ENCODE results near the gene DRC1. TPM values are rescaled to one million over a fixed set of nuclear protein-coding genes. Genes with fewer than 3 reads are reported as not detected.
"Not testable (repeated sequence)": the region's sequence is repeated elsewhere in the genome, so short reads cannot be mapped to it uniquely, and the experiment has no call there.

The DRC1 gene
- polyA plus RNA-seq, 1 donor from 2014 or later, result 0.16 TPM

DNA sequence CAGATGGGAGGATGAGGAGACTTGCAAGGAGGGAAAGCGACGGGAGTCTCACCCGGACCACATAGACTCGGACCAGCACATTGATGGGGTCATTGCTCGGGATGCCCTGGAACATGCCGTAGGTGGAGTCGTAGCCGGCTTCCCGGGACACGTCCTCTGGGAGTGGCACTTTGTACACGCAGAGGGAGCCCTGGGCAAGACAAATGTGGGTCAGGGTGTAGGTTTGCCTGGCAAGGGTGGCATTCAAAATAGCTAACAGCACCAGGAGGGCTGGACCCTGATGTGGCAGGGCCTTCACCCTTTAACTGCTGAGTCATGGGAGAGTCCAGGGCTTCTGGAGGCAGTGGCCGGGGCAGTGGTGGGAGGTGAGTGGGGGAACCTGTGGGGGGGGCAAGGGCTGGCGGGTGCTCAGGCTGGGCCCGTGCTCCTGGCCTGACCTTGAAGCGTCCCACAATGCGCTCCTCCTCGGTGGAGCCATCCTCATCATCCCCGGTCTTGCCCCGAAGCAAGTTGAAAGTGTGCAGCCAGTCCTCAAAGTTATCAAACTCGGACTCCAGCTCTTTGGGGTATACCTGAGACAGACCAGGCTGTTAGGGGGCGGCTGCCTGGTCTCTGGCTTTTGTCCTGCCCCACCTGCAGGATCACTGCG is 65.1 kb downstream of the DRC1 start:
- no peak overlapping the region for H3K27ac ChIP-seq (ENCODE audit: low read length)

DNA sequence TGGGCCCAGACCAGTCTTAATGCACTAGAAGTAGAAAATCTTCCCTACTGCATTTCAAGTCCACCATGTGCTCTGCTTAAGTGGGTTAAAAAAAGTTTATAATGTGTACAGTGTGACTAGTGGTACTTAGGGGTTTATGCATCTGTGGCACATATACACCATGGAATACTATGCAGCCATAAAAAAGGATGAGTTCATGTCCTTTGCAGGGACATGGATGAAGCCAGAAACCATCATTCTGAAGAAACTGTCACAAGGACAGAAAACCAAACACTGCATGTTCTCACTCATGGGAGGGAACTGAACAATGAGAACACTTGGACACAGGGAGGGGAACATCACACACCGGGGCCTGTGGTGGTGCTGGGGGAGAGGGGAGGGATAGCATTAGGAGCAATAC is 66.8 kb downstream of the DRC1 start:
- H3K9me3 ChIP-seq (ENCODE audit: low read length); H2AFZ ChIP-seq (ENCODE audit: low read depth, low read length); H3F3A ChIP-seq (ENCODE audit: insufficient read depth, low read length, poor library complexity, severe bottlenecking); H3K4me2 ChIP-seq (ENCODE audit: low read length); H3K36me3 ChIP-seq (ENCODE audit: insufficient read depth, low read length); H3K4me3 ChIP-seq (ENCODE audit: low read length); H4K20me1 ChIP-seq (ENCODE audit: insufficient read depth); H3K9ac ChIP-seq (ENCODE audit: low read length); H3K79me2 ChIP-seq (replicated peaks; ENCODE audit: insufficient read depth, low read length); H3K27me3 ChIP-seq (ENCODE audit: insufficient read depth, low read depth, low read length); H3K27ac ChIP-seq (ENCODE audit: low read length); H3K9me2 ChIP-seq (ENCODE audit: insufficient read depth, low read length): not testable (repeated sequence)

More for the DNA sequence above, 65.1 kb downstream of the DRC1 start:
- Histone ChIP-seq H3K9me2 (ENCODE audit: insufficient read depth, low read length) (no peaks in the 10 kb centered on the region), H3F3A (ENCODE audit: insufficient read depth, low read length, poor library complexity, severe bottlenecking) (no peaks in the 10 kb centered on the region), H3K9me3 (ENCODE audit: low read length) (no peaks in the 10 kb centered on the region), H3K27me3 (ENCODE audit: insufficient read depth, low read depth, low read length) (no peaks in the 10 kb centered on the region), H3K36me3 (ENCODE audit: insufficient read depth, low read length) (no peaks in the 10 kb centered on the region), H3K79me2 (replicated peaks; ENCODE audit: insufficient read depth, low read length) (no peaks in the 10 kb centered on the region), H4K20me1 (ENCODE audit: insufficient read depth) (no peaks in the 10 kb centered on the region), H3K4me3 (ENCODE audit: low read length) (no peak overlapping the region), H2AFZ (ENCODE audit: low read depth, low read length) (no peak overlapping the region), H3K9ac (ENCODE audit: low read length) (no peak overlapping the region), H3K4me2 (ENCODE audit: low read length) (no peak overlapping the region)
- TF ChIP-seq RAD21 (conservative IDR thresholded peaks at IDR 0.05) (no peak), SMC3 (conservative IDR thresholded peaks at IDR 0.05; ENCODE audit: poor library complexity) (no peak), MXI1 (conservative IDR thresholded peaks at IDR 0.05; ENCODE audit: poor library complexity, severe bottlenecking) (no peak), POLR2AphosphoS5 (IDR thresholded peaks at IDR 0.05) (no peak), EP300 (conservative IDR thresholded peaks at IDR 0.05; ENCODE audit: poor library complexity, severe bottlenecking) (no peak), TAF1 (IDR thresholded peaks at IDR 0.05; ENCODE audit: low read depth) (no peak), EZH2 (IDR thresholded peaks at IDR 0.05; ENCODE audit: borderline replicate concordance, insufficient read depth, low read length, poor library complexity, severe bottlenecking) (no peak)
- TF ChIP-seq, protein P1, sequence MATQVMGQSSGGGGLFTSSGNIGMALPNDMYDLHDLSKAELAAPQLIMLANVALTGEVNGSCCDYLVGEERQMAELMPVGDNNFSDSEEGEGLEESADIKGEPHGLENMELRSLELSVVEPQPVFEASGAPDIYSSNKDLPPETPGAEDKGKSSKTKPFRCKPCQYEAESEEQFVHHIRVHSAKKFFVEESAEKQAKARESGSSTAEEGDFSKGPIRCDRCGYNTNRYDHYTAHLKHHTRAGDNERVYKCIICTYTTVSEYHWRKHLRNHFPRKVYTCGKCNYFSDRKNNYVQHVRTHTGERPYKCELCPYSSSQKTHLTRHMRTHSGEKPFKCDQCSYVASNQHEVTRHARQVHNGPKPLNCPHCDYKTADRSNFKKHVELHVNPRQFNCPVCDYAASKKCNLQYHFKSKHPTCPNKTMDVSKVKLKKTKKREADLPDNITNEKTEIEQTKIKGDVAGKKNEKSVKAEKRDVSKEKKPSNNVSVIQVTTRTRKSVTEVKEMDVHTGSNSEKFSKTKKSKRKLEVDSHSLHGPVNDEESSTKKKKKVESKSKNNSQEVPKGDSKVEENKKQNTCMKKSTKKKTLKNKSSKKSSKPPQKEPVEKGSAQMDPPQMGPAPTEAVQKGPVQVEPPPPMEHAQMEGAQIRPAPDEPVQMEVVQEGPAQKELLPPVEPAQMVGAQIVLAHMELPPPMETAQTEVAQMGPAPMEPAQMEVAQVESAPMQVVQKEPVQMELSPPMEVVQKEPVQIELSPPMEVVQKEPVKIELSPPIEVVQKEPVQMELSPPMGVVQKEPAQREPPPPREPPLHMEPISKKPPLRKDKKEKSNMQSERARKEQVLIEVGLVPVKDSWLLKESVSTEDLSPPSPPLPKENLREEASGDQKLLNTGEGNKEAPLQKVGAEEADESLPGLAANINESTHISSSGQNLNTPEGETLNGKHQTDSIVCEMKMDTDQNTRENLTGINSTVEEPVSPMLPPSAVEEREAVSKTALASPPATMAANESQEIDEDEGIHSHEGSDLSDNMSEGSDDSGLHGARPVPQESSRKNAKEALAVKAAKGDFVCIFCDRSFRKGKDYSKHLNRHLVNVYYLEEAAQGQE (IDR thresholded peaks at IDR 0.05; ENCODE audit: borderline replicate concordance), result no peak
- TF ChIP-seq, protein P2, sequence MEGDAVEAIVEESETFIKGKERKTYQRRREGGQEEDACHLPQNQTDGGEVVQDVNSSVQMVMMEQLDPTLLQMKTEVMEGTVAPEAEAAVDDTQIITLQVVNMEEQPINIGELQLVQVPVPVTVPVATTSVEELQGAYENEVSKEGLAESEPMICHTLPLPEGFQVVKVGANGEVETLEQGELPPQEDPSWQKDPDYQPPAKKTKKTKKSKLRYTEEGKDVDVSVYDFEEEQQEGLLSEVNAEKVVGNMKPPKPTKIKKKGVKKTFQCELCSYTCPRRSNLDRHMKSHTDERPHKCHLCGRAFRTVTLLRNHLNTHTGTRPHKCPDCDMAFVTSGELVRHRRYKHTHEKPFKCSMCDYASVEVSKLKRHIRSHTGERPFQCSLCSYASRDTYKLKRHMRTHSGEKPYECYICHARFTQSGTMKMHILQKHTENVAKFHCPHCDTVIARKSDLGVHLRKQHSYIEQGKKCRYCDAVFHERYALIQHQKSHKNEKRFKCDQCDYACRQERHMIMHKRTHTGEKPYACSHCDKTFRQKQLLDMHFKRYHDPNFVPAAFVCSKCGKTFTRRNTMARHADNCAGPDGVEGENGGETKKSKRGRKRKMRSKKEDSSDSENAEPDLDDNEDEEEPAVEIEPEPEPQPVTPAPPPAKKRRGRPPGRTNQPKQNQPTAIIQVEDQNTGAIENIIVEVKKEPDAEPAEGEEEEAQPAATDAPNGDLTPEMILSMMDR (IDR thresholded peaks at IDR 0.05; ENCODE audit: poor library complexity, severe bottlenecking), result no peak

Measured in neural cell (in vitro differentiated cells).